Subcutaneous adipose tissue (tissue), 4 donors: Measurements from ENCODE around the gene PSMA4. TPM values are rescaled to one million over a fixed set of nuclear protein-coding genes. Genes with fewer than 3 reads are reported as not detected.

Experiments used
- total RNA-seq, 4 donors: library from RNA; depleted of rRNA; stranded (reverse); fragments of >200 nt; gene quantifications; one replicate each; pipeline ENCODE4 v1.1.0, GENCODE V29; 2016
- TF ChIP-seq, protein P1 (sequence below): fragments of 450-650 bp; IDR thresholded peaks from one replicate; pipeline ENCODE4 v1.5.1; 2016; ENCODE audit warnings: low read depth, mild to moderate bottlenecking, control low read depth, antibody characterized with exemption, moderate library complexity

PSMA4 gene
- total RNA-seq, 4 donors from 2014 or later: 126 to 231 (median 127) TPM

DNA sequence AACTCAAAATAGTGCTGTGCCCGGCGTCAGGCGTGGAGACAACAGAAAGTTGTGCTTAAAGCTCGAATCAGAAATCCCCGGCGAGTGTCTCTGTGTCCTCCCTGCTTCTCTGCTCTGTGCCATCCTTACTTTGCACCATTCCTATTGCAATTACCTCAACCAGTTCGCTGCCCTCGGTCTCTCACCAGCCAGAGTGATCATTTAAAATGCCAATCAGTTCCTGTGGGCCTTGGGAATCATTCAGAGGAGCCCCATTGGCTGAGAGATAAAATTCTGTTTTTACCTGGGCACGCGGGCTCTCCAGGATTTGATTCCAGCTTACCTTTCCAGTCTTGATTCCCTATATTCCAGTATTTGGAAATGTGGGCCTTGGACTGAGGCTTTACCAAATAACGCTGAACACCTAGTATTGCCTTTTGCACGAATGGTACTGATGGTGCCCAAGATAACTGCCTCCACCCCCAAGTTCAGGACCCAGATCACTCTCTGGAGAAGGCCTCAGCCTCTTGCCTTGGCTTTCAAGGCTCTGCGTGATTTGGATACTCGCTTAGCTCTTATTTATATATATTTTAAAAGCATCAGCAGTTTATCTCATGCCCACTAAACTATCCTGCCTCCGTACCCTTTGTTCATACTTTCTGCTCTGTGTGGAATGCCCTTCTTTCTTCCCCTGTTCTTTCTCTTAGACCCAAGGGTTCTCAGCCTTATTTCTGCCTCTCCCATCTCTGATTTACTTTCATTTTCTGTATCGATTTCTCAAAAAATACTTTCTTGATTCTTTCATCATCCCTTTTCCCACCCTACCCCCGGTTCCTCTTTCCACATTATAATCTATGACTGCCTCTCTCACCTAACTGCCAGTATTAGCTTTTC lies 863 bp downstream of the PSMA4 start:
- TF ChIP-seq, protein P1, sequence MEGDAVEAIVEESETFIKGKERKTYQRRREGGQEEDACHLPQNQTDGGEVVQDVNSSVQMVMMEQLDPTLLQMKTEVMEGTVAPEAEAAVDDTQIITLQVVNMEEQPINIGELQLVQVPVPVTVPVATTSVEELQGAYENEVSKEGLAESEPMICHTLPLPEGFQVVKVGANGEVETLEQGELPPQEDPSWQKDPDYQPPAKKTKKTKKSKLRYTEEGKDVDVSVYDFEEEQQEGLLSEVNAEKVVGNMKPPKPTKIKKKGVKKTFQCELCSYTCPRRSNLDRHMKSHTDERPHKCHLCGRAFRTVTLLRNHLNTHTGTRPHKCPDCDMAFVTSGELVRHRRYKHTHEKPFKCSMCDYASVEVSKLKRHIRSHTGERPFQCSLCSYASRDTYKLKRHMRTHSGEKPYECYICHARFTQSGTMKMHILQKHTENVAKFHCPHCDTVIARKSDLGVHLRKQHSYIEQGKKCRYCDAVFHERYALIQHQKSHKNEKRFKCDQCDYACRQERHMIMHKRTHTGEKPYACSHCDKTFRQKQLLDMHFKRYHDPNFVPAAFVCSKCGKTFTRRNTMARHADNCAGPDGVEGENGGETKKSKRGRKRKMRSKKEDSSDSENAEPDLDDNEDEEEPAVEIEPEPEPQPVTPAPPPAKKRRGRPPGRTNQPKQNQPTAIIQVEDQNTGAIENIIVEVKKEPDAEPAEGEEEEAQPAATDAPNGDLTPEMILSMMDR: no peak

DNA sequence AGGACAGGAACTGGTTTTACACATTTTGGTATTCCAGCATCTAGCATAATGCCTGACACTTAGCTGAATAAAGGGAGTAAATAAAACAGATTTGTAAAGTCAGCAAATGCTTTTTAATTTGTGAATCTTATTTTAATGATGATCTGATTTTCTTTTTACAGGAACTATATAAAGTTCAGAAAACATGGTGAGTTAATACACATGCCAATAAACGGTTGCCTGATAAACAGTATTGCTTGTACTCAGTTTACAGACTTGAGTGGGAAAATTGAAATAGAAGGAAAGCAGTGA lies 1.4 kb downstream of the PSMA4 start:
- TF ChIP-seq, protein P1: no peak

DNA sequence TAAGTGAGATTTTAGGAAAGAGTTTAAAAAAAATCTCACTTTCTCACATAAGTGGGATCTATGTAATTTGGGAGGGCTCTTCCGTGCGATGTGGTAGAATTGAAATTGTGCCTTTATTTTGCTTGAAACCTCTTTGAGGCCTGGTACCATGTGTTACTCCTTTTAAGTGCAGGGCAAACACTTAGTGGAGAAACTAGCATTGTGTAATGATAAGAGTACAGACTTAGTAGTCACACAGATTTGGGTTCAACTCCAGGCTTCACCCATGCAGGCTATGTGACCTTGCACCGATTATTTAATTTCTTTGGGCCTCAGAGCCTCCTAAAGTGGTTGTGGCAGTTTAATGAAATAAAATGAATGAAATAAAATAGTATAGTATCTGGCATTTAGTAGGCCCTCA lies 2.4 kb downstream of the PSMA4 start:
- TF ChIP-seq, protein P1: no peak

DNA sequence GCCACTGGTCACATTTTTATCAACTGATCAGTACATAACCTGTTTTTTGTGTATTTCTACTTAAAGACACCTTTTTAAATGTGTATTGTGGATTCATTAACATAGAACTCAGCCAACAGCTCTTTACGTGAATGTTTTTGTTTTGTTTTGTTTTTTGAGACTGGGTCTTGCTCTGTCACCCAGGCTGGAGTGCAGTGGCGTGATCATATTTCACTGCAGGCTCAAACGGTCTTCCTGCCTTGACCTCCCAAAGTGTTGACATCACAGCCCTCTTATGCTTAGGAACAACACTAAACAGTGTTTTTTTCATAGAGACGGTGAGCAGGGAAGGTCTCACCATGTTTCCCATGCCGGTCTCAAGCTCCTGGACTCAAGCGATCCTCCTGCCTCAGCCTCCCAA lies 9.9 kb downstream of the PSMA4 start:
- TF ChIP-seq, protein P1: no peak

DNA sequence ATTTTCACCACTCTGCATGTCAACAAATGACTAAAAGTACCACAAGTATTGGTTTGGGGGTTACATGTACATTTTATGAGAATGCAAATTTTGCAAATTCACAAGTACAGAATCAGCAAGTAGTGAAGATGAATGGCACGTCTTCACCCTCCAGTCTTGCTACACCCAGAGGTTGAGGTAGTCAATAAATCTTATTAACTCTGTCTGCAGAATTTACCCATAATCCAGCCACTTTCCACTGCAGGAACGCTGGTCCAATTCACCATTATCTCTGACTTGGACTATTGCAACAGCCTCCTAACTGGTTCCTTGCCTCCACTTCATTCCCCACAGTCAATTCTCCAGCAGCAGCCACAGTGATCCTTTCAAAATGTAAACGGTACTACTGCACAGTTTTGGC lies 10.6 kb downstream of the PSMA4 start:
- TF ChIP-seq, protein P1: no peak

DNA sequence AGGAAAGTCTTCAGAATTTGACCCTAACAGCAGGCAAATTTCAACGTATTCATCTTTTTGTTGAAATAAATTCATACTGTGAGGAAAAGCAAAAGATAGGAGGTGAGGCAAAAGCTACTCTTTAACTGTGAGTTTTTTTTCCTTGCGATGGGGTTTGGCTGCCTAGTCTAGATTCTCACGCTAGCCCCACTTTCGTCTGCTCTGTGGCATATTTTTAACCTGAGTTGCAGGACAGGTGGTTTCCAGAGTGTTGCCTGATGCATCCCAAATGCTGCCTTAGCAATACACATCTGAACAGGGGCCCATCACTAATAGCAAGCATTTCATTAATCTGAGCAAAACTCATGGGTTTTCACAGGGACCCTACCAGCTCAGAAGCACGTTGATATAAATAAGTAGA lies 11.7 kb downstream of the PSMA4 start:
- TF ChIP-seq, protein P1: no peak

DNA sequence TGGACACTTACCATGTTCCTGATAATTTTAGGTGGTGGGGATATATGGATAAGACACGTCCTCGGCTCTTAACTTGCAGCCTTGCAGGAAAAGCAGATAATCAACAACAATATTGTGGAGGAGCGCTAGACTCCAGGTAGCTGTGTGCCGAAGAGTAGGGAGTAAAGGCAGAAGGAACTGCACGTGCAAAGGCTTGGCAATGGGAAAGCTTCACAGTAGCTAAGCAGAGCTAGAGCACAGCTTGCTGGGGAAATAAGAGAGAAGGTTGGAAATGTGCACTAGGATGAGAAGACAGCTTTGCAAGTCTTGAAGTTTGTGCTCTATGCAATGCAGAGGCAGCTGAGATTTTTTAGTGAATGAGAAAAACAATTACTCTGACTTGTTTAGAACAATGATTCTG lies 12.4 kb downstream of the PSMA4 start:
- TF ChIP-seq, protein P1: no peak
